Lower lobe of right lung (tissue), 2 donors: Measurements from ENCODE around the gene CTNND2. TPM values are rescaled to one million over a fixed set of nuclear protein-coding genes. Genes with fewer than 3 reads are reported as not detected.

ENCODE experiments used
- ATAC-seq, 2 donors: fragments of 200-7000 bp; cut with Tn5 transposase; one replicate each; pipeline ENCODE4 v1.9.1; 2020 to 2022; ENCODE audit warnings: mild to moderate bottlenecking in 2 of 2, moderate library complexity in 2 of 2
- DNase-seq: peaks from one replicate; pipeline ENCODE4 v3.0.0-alpha.2; 2020
- H3K27ac ChIP-seq: fragments of 200-600 bp; one replicate; pipeline ENCODE4 v1.8.0; 2022
- H3K27me3 ChIP-seq: fragments of 200-600 bp; one replicate; pipeline ENCODE4 v1.8.0; 2022; ENCODE audit warnings: low read depth
- H3K36me3 ChIP-seq: fragments of 200-600 bp; one replicate; pipeline ENCODE4 v1.8.0; 2022; ENCODE audit warnings: mild to moderate bottlenecking
- H3K4me1 ChIP-seq: fragments of 200-600 bp; one replicate; pipeline ENCODE4 v1.8.0; 2022
- H3K4me3 ChIP-seq: fragments of 200-600 bp; one replicate; pipeline ENCODE4 v1.8.0; 2022; ENCODE audit warnings: mild to moderate bottlenecking
- H3K9me3 ChIP-seq: fragments of 200-600 bp; one replicate; pipeline ENCODE4 v1.8.0; 2022
- intact Hi-C: fragments of 100-400 bp; cut with DNase I; formaldehyde crosslinking; loops from one replicate; pipeline ENCODE4 v1.11.0; 2022
- total RNA-seq: library from RNA; stranded (reverse); fragmentation: NEBNext Ultra II Directional; extraction: Animal tissue kit (Norgen Biotek cat#: 25700); gene quantifications from one replicate; pipeline ENCODE4 v1.2.1, GENCODE V29; 2021
- TF ChIP-seq, protein P1 (sequence below): fragments of 200-600 bp; IDR thresholded peaks from one replicate; pipeline ENCODE4 v1.8.0; 2022; ENCODE audit warnings: antibody characterized with exemption, mild to moderate bottlenecking
- donor health status: DM: no; HTN: yes; CAD: no; lungs with severe emphysema.

The CTNND2 gene
- total RNA-seq, 1 donor from 2014 or later: 6.0 TPM

DNA sequence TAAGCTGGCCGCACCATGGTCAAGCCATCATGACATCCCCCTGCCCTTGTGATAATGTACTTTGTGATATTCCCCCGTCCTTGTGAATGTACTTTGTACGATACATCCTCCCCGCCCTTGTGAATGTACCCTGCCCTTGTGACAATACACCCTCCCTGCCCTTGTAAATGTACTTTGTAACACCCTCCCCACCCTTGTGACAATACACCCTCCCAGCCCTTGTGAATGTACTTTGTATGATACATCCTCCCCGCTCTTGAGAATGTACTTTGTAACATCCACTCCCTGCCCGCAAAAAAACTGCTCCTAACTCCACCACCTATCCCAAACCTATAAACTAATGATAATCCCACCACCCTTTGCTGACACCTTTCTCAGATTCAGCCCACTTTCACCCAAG is 313.8 kb downstream of the CTNND2 start:
- ATAC-seq (no peak), DNase-seq (no peak)
- TF ChIP-seq, protein P1, sequence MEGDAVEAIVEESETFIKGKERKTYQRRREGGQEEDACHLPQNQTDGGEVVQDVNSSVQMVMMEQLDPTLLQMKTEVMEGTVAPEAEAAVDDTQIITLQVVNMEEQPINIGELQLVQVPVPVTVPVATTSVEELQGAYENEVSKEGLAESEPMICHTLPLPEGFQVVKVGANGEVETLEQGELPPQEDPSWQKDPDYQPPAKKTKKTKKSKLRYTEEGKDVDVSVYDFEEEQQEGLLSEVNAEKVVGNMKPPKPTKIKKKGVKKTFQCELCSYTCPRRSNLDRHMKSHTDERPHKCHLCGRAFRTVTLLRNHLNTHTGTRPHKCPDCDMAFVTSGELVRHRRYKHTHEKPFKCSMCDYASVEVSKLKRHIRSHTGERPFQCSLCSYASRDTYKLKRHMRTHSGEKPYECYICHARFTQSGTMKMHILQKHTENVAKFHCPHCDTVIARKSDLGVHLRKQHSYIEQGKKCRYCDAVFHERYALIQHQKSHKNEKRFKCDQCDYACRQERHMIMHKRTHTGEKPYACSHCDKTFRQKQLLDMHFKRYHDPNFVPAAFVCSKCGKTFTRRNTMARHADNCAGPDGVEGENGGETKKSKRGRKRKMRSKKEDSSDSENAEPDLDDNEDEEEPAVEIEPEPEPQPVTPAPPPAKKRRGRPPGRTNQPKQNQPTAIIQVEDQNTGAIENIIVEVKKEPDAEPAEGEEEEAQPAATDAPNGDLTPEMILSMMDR: no peak
- intact Hi-C loops: no loop called here
- no peaks in the 10 kb centered on the region for H3K4me1 ChIP-seq
- no peak overlapping the region for H3K27ac ChIP-seq
- H3K4me3 ChIP-seq: no peak overlapping the region
- H3K27me3 ChIP-seq: no peaks in the 10 kb centered on the region
- H3K36me3 ChIP-seq: no peaks in the 10 kb centered on the region
- no peaks in the 10 kb centered on the region for H3K9me3 ChIP-seq

- Histone ChIP-seq H3K9me3 (no peaks in the 10 kb centered on the region), H3K27ac (no peak overlapping the region), H3K4me3 (no peak overlapping the region), H3K4me1 (no peaks in the 10 kb centered on the region), H3K36me3 (no peaks in the 10 kb centered on the region), H3K27me3 (no peaks in the 10 kb centered on the region)
- ATAC-seq (no peak), DNase-seq (no peak)
- intact Hi-C loops: no loop called here
- TF ChIP-seq, protein P1: no peak
Observed at GRCh38 chr5:11588803-11589202, 315.4 kb downstream of the CTNND2 start.

GRCh38 chr5:11584017-11584416 is 320.2 kb downstream of the CTNND2 start:
- no peaks in the 10 kb centered on the region for H3K4me1 ChIP-seq
- DNase-seq (no peak), ATAC-seq (no peak)
- no peak overlapping the region for H3K4me3 ChIP-seq
- TF ChIP-seq, protein P1: no peak
- H3K36me3 ChIP-seq: no peaks in the 10 kb centered on the region
- intact Hi-C loops: no loop called here
- no peaks in the 10 kb centered on the region for H3K27me3 ChIP-seq
- no peaks in the 10 kb centered on the region for H3K9me3 ChIP-seq
- no peak overlapping the region for H3K27ac ChIP-seq

DNA sequence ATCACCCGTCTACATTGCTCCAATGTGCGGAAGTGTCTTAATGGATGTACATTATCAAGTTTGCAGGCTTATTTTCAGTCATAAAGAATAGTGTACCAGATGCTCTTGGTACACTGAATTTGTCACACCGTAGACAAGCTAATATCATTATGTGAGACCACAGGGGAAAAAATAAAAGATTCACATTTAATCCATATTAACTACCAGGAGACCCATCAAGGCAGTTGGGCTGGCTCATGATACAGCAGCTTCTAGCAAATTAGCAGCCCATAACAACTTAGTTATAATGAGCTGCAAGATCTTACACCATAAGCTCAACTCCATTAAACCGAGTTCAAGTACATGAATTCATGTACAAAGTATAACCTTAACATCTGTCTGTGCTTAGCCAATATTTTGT is 324.9 kb downstream of the CTNND2 start:
- H3K27me3 ChIP-seq: no peaks in the 10 kb centered on the region
- intact Hi-C loops: no loop called here
- no peaks in the 10 kb centered on the region for H3K9me3 ChIP-seq
- H3K4me3 ChIP-seq: no peak overlapping the region
- ATAC-seq (no peak), DNase-seq (no peak)
- H3K27ac ChIP-seq: no peak overlapping the region
- H3K36me3 ChIP-seq: no peaks in the 10 kb centered on the region
- TF ChIP-seq, protein P1: no peak
- H3K4me1 ChIP-seq: no peaks in the 10 kb centered on the region

GRCh38 chr5:11574787-11575186 is 329.5 kb downstream of the CTNND2 start:
- TF ChIP-seq, protein P1: no peak
- DNase-seq (no peak), ATAC-seq (no peak)
- intact Hi-C loops: no loop called here
- Histone ChIP-seq H3K4me3 (no peak overlapping the region), H3K36me3 (no peaks in the 10 kb centered on the region), H3K9me3 (no peaks in the 10 kb centered on the region), H3K27ac (no peak overlapping the region), H3K27me3 (no peaks in the 10 kb centered on the region), H3K4me1 (no peaks in the 10 kb centered on the region)
